Endothelial cell of umbilical vein (primary cell): ENCODE data around the gene ST6GALNAC3. TPM values are rescaled to one million over a fixed set of nuclear protein-coding genes. Genes with fewer than 3 reads are reported as not detected.
A peak's percentile ranks its signal among the peaks of the same experiment; 100 is the strongest.

Source experiments
- BruUV-seq: library from RNA; stranded (reverse); fragments of 400-500 nt; replicated peaks from 2 replicates; lab custom pipeline; 2021; lab: Mats Ljungman, UMichigan
- CTCF ChIA-PET: fragments of 300-600, 350-600 bp; sonication (Branson Sonifier 250); formaldehyde crosslinking; loops from one replicate; lab custom pipeline; 2021; ENCODE audit warnings: antibody characterized with exemption, inconsistent platforms; lab: Charles Lee
- POLR2A ChIA-PET: fragments of 300-600, 350-600 bp; sonication (Branson Sonifier 250); formaldehyde crosslinking; loops from one replicate; lab custom pipeline; 2021; ENCODE audit warnings: antibody characterized with exemption, inconsistent platforms; lab: Charles Lee
- DNase-seq: peaks from one replicate; pipeline ENCODE4 v3.0.0-alpha.2; 2011; ENCODE audit warnings: low read depth, low spot score
- FAIRE-seq: peaks from 2 replicates; lab custom pipeline; 2011; peaks lifted over from hg19 to GRCh38; lab: Jason Lieb, UNC
- H2AFZ ChIP-seq: 2 replicates; pipeline ENCODE4 v1.6.0; 2012; ENCODE audit warnings: low read depth, low read length, control low read depth, inconsistent platforms
- H3K27ac ChIP-seq: 2 replicates; pipeline ENCODE4 v1.5.1; 2011; ENCODE audit warnings: low read depth, mild to moderate bottlenecking, control low read depth, low read length, moderate library complexity; ENCODE audit not compliant: insufficient read depth
- H3K27me3 ChIP-seq, 2 experiments: 2 replicates each; pipeline versions ENCODE4 v1.6.0 to v1.6.1; 2011; ENCODE audit warnings: low read length in 2 of 2, mixed read lengths in 1 of 2; ENCODE audit not compliant: control insufficient read depth in 2 of 2, insufficient read depth in 2 of 2
- H3K36me3 ChIP-seq, 2 experiments: 2 replicates in 1 of 2; 3 replicates in 1 of 2; pipeline ENCODE4 v1.5.1; 2011; ENCODE audit warnings: low read length in 2 of 2, mild to moderate bottlenecking in 1 of 2, moderate library complexity in 1 of 2; ENCODE audit not compliant: control insufficient read depth in 2 of 2, insufficient read depth in 2 of 2; ENCODE audit errors: extremely low read depth in 1 of 2
- H3K4me1 ChIP-seq: 3 replicates; pipeline ENCODE4 v1.5.1; 2011; ENCODE audit warnings: mild to moderate bottlenecking, low read length; ENCODE audit not compliant: control insufficient read depth, insufficient read depth; ENCODE audit errors: extremely low read depth
- H3K4me2 ChIP-seq: 2 replicates; pipeline ENCODE4 v1.6.1; 2011; ENCODE audit warnings: low read length, control low read depth, mixed read lengths; ENCODE audit not compliant: insufficient read depth
- H3K4me3 ChIP-seq, 3 experiments: fragments of 200-600 bp in 1 of 3; sonication (generic), shearing (Covaris generic) in 1 of 3; replicated peaks in 1 of 3; 2 replicates each; pipeline ENCODE4 v1.5.1; 2011 to 2016; ENCODE audit warnings: control low read depth in 3 of 3, low read length in 3 of 3, mild to moderate bottlenecking in 2 of 3, inconsistent platforms in 1 of 3, low read depth in 1 of 3, moderate library complexity in 1 of 3; ENCODE audit not compliant: insufficient read depth in 1 of 3
- H3K79me2 ChIP-seq: 2 replicates; pipeline ENCODE4 v1.6.0; 2012; ENCODE audit warnings: low read length, inconsistent platforms; ENCODE audit not compliant: control insufficient read depth, insufficient read depth
- H3K9ac ChIP-seq: replicated peaks from 2 replicates; pipeline ENCODE3; 2011; ENCODE audit warnings: low read length, control low read depth; ENCODE audit not compliant: insufficient read depth; ENCODE audit errors: extremely low read depth
- H3K9me1 ChIP-seq: replicated peaks from 3 replicates; pipeline ENCODE4 v1.6.0; 2011; ENCODE audit warnings: mild to moderate bottlenecking, low read length; ENCODE audit not compliant: control insufficient read depth, insufficient read depth; ENCODE audit errors: extremely low read depth
- H3K9me3 ChIP-seq: replicated peaks from 2 replicates; pipeline ENCODE4 v1.5.1; 2012; ENCODE audit warnings: low read length, inconsistent platforms; ENCODE audit not compliant: control insufficient read depth, insufficient read depth
- H4K20me1 ChIP-seq: replicated peaks from 2 replicates; pipeline ENCODE3; 2011; ENCODE audit warnings: mild to moderate bottlenecking, low read length; ENCODE audit not compliant: control insufficient read depth, insufficient read depth; ENCODE audit errors: extremely low read depth
- CTCF ChIP-seq, 2 donors: IDR thresholded peaks; 1 replicate in 1 of 2; 2 replicates in 1 of 2; pipeline ENCODE4 v1.5.1; 2011; ENCODE audit warnings: low read length in 2 of 2, mild to moderate bottlenecking in 2 of 2, moderate library complexity in 2 of 2, control low read depth in 1 of 2, inconsistent platforms in 1 of 2, low read depth in 1 of 2; ENCODE audit not compliant: insufficient read depth in 1 of 2; ENCODE audit errors: extremely low read depth in 1 of 2
- EZH2 ChIP-seq: IDR thresholded peaks from 2 replicates; pipeline ENCODE4 v1.6.1; 2012; ENCODE audit warnings: borderline replicate concordance, low read depth, mild to moderate bottlenecking, moderate library complexity, low read length, inconsistent platforms; ENCODE audit not compliant: severe bottlenecking
- FOS ChIP-seq: IDR thresholded peaks from 2 replicates; pipeline ENCODE4 v1.6.1; 2011; ENCODE audit warnings: mild to moderate bottlenecking, low read length, moderate library complexity, borderline replicate concordance; ENCODE audit not compliant: insufficient read depth
- GATA2 ChIP-seq: IDR thresholded peaks from 2 replicates; pipeline ENCODE4 v1.7.0; 2011; ENCODE audit warnings: low read depth, mild to moderate bottlenecking, moderate library complexity, mixed read lengths, low read length; ENCODE audit not compliant: insufficient read length, insufficient read depth
- JUN ChIP-seq: IDR thresholded peaks from 2 replicates; pipeline ENCODE4 v1.6.1; 2011; ENCODE audit warnings: borderline replicate concordance, low read depth; ENCODE audit not compliant: insufficient read length, insufficient read depth
- MAX ChIP-seq: IDR thresholded peaks from 2 replicates; pipeline ENCODE4 v1.6.1; 2011; ENCODE audit not compliant: insufficient read depth, insufficient read length
- MYC ChIP-seq: IDR thresholded peaks from one replicate; pipeline ENCODE4 v1.6.1; 2011; ENCODE audit warnings: mild to moderate bottlenecking, low read depth, low read length
- POLR2A ChIP-seq: IDR thresholded peaks from 2 replicates; pipeline ENCODE4 v1.6.1; 2012; ENCODE audit warnings: low read depth, mild to moderate bottlenecking, control low read depth, low read length
- POLR2AphosphoS5 ChIP-seq: IDR thresholded peaks from 2 replicates; pipeline ENCODE4 v1.6.1; 2012; ENCODE audit warnings: low read depth, mild to moderate bottlenecking, control low read depth, low read length, moderate library complexity; ENCODE audit not compliant: insufficient read depth
- dilution Hi-C: fragments of 300-500 bp; cut with MboI; formaldehyde crosslinking; loops from one replicate; pipeline ENCODE4 v1.15.0; 2019; ENCODE audit warnings: low sequenced_read_pairs; ENCODE audit not compliant: extremely low pct_ligation_motif_present
- intact Hi-C: fragments of 100-400 bp; cut with micrococcal nuclease; formaldehyde crosslinking; loops from one replicate; pipeline ENCODE4 v1.10.0; 2022
- polyA plus RNA-seq, 4 experiments: library from polyadenylated mRNA; depleted of rRNA in 3 of 4; stranded (reverse) in 3 of 4; unstranded in 1 of 4; fragments of >200 nt; gene quantifications; 2 replicates each; pipeline versions ENCODE4 v1.2.1 to v1.2.3, GENCODE V29; 2011 to 2012; ENCODE audit warnings: missing spikeins in 1 of 4
- total RNA-seq: library from RNA; stranded (reverse); gene quantifications from 2 replicates; pipeline ENCODE4 v1.2.3, GENCODE V29; 2021

ST6GALNAC3 gene
- total and polyA plus RNA-seq, 2 donors (not counting 3 experiments of a cell fraction or from before 2014, with no cell fraction given): 7.6 to 48.3 TPM

GRCh38 chr1:76176000-76176399 is 101.5 kb downstream of the ST6GALNAC3 start:
- Histone ChIP-seq H3K27ac (no peak overlapping the region), H3K27me3 (no peaks in the 10 kb centered on the region), H3K36me3 (no peaks in the 10 kb centered on the region), H3K4me3 (no peak overlapping the region), H3K9ac (no peak overlapping the region), H3K9me1 (no peaks in the 10 kb centered on the region), H4K20me1 (peaks cover 2% of the 10 kb centered on the region), H3K4me1 (no peaks in the 10 kb centered on the region), H3K9me3 (no peaks in the 10 kb centered on the region), H2AFZ (no peak overlapping the region), H3K4me2 (no peak overlapping the region), H3K79me2 (no peaks in the 10 kb centered on the region)
- DNase-seq (no peak), FAIRE-seq (peak; percentile 12)
- ChIA-PET CTCF (interaction anchor here (1.3 kb wide), 1 partner anchor 12 kb away, joined by 4 read pairs; no protein-coding TSS in a partner anchor), POLR2A (no interaction called here)
- no TSS peak for BruUV-seq
- dilution Hi-C loops: no loop called here
- TF ChIP-seq MAX (no peak), MYC (no peak), GATA2 (no peak), POLR2A (no peak), EZH2 (no peak), FOS (no peak), JUN (no peak), POLR2AphosphoS5 (no peak), CTCF (IDR thresholded peaks at IDR 0.05; ENCODE audit: extremely low read depth in 1 of 2, insufficient read depth in 1 of 2, low read depth in 1 of 2, low read length in 2 of 2) (no peak)
- intact Hi-C loops: no loop called here
